NCI-H1092 treated with DMSO at 0.1 percent for 48 hours (cell line): ENCODE data around the gene ZBTB20.

Source experiments
- DNase-seq: peaks from one replicate; lab custom pipeline; 2025; lab: John Stamatoyannopoulos, UW

Gene ZBTB20

DNA sequence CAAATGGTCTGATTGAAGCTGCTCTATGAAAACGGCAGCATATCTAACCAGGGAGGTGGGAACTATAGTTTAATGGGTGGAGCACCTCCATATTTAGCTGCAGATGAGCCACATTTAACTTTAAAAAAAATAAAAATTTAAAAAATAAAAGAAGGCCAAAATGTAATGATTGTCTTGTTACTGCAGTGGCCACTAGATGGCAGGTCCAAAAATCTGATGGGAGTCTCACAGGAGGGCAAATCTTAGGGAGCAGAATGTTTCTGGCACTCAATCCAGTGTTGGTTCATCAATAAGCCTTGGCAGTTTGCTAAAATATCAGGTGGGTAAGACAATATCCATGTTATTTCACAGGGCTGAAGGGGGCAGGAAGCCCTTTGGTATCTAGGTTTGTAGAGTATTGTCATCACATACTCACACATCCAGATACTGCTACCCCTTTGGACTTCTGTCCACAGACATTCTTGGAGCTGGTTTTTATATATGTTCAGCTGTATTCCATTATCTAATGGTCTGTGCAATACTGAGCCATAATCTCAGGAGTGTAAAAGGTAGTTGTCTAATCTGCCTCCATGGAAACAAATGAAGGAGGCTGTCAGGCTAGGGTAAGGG, 619.9 kb downstream of the ZBTB20 start:
- DNase-seq: no peak

DNA sequence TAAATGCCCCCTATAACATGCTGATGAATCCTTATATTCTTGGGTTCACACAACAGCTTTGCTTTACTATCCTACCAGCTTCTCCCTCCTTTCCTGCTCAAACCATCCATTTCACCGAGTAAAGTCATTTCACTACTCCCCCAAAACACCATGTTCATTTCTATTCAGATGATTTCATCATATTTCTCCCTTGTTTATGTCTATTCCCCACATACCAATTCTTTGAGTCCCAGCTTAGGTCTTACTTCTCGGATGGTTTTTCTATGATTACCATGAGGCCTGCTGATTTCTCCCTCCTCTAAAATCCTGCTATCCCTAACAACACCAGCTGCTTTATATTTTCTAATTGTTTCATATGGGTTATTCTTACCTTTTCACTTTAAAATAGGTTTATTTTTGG, 621.8 kb downstream of the ZBTB20 start:
- no peak for DNase-seq

DNA sequence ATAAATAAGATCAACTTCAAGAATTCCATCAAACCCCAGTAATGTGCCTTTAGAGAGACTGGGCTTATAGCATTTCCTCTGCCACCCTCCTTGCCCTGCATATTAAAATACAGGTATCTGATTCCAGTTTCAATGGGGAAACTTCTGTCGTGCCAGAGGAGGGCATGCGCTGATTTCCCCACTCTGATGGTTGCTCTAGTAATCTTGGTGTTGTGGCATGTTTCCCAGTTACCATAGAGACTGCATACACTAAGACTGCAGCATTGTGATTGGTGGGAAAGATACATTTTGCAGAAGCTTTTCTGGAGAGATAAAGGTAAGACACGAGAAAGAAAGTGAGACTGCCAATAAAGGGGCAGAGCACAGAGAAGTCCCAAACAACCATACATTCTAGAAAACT, 627.7 kb downstream of the ZBTB20 start:
- no peak for DNase-seq

DNA sequence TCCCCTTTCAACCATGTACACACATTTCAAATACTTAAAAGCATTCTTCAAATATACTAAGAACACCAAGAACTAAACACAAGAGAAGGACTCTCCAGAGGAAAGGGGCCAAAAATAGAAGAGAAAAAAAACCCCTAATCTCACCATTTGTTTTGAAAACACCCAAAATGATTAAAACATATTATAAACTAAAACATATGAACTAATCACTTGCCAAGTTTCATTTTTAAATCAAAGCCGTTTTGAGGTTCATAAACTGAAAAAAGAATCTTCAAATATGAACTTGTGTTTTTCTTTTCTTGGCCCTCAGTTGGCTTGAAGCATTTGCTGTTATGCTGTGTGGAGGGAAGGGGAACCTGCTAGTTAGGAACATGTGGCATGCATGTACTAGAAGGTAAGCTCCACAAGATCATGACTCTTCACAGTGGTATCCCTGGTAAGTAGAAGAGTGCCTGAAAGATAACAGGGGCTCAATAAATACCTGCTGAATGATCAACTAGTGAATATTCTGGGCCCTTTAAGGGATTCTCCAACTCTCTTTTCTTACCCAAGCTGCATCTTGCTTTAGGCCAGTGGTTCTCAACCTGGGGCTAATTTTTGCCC, 628.8 kb downstream of the ZBTB20 start:
- DNase-seq: no peak

DNA sequence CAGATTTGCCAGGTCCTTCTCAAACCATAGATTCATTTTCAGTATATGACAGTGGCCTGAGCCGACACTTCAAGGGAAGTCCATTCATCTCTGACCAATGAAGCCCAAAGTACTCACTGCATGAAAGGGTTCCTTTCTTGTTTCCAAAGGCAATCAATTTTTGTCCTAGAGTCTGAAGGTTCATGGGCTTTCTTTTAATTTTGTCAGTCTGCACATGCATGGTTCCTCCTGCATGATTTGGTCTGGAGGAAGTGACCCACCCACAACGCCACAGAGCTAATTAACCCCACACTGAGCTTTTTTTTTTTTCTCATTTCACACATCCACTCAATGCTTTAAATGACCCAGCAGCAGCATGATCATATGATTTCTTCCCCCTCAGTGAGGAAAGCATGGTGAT, 636.9 kb downstream of the ZBTB20 start:
- DNase-seq: no peak

DNA sequence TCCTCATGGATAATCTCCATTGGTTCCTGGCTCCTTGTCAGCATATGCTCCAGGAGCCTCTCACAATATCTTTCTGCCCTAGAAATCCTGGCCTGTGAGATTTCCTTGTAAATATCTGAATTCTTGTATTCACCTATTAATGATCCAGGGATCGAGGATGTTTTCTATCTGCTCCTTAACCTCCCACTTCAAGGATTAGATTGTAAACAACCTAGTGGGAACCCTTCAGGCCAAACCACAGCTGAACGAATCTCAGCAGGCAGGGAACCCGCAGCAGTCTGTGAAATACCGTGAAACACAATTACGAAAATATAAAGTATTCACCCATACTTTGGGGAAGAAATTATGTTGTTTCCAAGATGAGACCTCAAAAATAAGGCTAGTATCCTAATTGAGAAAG, 637.3 kb downstream of the ZBTB20 start:
- no peak for DNase-seq

DNA sequence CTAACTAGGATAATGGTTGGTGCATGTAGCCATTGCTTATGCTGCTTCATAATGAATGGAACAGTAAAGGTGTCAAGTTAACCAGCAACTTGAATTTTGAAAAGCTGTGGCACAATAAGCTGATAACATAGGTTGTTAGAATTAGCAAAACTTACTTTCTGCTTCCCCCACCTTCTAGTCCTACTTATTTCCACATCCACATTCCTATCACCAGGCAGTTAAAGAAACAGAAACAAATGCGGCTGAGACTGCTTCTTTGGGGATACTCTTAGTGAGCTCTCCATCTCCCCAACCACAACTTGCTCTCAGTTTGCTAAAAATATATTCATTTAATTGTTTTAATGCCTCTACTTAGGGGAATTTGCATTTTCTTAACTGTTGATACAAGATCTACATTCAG, 638.1 kb downstream of the ZBTB20 start:
- DNase-seq: no peak

DNA sequence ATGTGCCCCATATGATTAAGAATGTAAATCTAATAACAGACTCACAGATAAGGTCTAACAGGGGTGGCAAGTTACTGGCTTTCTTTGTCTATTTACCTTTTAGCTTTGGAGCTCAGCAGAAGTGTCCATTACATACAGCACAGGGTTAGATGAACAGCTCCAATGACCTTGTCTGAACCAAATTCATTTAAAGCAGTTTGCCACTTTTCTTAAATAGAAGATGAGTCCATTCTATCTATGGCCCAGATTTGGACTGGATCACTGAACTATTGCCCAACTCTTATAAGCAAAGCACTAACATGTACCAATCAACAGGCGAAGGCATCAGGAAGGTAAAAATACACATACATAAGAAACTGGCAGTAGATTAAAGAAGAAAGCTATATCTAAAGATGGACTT, 638.9 kb downstream of the ZBTB20 start:
- DNase-seq: no peak

DNA sequence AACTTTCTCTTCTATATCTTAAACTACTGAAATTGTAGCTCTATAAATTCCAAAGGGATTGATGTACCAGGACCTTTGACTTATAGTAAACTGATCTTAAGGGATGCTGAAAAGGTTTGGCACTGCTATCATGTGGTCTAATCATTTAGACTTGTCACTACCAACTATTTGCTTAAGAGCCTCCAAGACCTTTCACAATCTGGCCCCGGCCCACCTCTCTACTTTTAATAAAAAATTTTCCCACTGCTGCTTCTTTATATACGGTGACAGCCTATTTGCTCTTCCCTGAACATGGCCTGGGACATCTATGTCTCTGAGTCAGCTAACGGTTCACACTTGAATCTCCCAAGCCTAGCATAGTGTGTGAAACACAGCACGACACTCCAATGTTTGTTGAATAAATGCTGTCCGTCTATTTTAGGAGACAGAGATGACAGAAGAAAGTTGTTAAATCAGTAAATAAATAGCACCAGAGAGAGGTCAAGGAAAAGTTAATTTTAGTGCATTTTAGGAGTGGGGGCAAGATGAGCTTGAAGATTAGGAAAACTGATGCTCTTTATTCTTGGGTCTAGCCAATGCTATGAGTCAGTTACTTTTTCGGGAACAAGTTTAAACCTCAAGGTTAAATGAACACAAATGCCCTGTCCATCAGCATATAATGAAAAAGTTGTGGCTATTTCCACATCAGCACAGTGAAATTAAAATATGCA, 640.3 kb downstream of the ZBTB20 start:
- no peak for DNase-seq

DNA sequence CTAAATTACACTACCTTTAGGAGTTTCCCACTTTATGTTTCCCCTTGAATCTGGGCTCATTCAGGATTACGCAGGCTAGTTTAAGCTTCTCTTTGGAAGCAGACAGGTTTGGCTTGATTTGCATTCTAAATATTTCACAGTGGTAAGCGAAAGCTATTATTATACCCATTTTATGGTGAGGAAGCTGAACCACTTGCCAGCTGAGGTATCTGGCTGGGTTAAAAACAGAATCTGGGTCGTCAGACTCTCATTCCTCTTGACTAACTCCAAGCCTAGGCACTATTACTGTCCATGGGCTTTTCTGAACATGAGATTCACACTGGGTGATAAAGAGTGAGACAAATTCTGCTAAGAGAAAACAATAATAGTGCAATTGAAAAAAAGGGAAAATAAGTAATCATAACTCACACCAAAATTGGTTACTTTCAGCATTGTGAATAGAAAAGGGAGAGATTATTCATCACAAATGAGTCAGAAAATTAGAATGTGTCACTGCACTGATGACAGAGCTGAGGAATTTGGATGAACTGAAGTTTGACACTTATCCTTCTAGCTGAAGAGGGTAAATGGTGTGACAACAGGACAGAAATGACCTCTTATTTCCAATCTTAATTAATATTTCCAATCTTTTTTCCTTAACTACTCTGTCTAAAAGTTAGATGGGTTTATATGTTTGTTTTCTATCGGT, 642.0 kb downstream of the ZBTB20 start:
- no peak for DNase-seq

DNA sequence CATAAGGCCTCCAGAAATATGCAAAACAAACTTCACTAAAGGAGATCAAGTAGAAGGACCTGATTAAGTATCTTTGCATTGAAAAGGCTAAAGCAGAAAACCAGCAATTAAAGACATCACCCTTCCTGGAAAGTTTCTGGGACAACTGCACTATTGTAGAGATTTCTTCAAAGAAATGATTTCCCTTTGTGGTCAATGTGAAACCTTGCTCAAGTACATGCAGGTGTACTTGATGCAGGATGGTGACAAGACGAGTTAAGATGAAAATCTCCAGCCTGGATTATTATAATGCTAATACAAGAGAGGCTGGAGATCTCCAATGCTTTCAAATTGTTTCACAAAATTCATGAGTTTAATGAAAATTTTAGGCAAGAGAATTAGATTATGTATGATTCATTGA, 644.9 kb downstream of the ZBTB20 start:
- no peak for DNase-seq

DNA sequence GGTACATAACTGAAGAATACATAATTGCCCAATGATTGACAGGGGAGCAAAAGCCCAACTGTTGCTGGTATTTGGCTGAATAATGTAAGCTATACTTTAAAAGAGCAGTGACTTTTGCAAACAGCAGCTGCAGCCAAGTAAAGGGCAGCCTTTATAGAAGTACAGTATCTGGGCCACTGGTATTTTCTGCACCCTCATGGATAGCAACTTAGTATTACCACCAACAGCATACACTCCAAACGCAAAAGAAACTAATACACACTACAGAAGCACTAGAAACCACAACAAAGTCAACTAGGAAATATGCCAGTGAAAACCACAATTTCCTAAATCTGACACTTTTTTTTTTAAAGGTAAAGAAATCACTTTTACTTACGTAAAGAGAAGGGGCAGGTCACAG, 647.1 kb downstream of the ZBTB20 start:
- no peak for DNase-seq

DNA sequence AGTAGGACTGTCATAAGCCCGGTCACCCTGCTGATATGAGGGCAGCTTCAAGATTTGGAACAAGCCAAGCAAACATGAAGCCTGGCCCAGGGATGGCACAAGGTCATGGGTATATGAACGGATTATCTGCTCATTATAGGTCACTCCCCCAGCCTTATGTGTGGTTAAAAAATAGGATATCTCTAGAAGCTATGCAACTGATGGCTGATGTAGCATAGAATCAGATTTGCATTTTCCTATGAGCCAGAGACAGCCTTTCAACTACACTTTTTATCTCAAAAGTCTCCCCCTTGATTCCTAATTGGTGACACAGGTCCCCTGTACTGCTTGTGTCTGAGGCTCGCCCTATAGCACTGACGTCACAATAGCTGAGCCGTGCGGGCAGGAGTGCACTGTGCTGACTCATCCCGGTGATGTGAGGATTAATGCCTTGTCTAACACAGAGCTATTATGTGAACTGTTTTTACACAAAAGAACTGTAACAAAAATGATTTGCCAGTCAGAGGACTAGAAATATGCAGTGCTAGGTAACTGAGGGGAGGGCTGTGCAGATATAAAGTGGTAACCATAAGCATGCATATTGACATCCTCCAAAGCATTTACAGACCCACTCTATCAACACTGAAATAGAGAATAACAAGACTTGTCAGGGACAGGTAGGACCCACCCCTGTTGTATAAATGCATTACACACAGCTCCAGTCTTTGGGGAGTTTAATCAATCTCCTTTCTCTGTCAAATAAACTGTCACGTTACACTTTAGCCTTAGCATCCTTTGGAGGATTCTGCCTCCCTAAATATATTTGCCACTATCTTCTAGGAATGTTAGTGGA, 648.3 kb downstream of the ZBTB20 start:
- no peak for DNase-seq

DNA sequence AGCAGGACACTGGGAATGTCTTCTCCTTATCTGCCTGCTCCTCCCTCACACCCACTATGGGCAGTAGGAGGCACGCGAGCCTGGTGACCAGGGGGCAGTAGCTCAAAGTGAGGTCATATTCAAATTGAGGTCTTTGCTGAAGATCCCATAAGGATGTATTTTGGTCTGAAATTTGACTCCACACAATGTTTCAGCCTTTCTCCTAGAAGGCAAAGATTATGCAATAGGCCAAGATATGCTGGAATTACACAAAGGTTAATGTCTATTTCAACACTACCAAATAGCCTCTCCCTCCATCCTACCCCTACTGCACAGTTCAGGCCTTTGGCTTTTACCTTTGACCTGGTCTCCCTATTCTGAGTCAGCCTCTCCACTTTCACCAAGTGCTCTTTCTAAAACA, 650.2 kb downstream of the ZBTB20 start:
- no peak for DNase-seq

DNA sequence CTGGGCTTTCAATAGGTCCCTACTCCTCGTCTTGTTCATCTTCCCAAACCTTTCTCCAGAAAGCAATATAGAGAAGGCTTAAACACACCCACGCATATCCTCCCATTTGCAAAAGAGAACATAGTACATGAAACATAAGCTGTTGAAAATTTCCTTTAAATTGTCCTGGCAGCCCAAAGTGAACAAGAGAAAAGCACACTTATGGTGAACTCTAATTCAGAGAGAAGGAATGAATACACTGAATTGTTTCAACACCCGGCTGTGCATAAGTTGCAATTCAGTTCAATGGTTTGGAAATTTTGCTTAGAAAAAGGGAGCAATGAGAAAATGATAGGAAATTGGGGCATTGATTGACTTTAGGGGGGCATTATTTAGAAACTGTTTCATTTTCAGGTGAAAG, 650.6 kb downstream of the ZBTB20 start:
- DNase-seq: no peak

DNA sequence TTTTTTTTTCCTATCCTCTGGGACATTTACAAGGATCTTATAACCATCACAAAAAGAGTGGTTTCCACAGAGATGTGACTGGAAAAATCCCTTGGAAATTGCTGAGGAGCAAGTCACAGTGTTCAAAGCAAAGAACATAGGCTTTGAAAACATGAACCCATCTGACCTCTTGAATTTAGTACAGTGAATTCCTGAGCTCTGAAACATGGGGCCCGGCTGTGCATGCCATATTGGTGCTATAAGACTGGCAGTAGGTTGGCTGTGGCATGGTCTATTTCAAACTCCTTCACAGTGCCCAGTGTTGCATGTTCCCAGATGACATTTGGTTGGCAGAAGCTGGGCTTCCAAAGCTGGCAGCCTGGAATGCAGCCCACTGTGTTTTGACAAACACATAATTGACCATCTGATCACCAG, 651.1 kb downstream of the ZBTB20 start:
- DNase-seq: no peak

DNA sequence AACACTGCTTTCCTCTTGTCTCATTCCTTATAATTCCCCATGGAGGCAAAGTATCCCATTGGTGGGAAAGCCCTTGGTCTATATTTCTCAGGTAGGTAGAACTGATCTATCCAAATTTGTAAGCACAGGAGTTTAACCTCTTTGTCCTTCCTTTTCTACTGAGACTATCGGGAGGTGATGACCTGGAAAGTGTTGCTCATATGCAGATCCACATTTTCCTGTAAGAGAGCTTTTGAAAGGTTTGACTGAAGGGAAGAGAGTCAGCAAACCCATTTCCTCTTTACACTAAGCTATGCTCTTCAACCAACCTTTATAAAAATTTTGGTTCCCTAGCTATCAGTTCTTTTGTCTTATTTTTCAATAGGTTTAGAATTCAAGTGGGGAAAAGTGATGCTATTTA, 652.6 kb downstream of the ZBTB20 start:
- DNase-seq: no peak

DNA sequence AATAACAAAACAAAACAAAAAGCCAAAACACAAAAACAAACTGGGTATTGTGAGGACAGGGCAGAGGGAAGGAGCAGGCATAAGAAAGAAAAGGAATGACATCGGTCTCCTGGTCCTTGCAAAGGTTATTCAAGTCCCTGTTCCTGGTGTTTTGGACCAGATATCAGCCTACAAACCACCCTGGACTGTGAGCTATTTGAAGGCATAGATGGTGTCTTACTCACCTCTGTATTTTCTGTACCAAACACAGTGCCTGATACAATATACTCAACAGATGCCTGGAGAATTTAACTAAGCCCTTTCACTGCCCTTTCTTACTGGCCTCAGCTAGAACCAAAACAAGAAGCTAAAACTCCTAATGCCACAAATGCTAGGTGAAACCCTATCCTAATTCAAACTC, 656.3 kb downstream of the ZBTB20 start:
- DNase-seq: no peak

DNA sequence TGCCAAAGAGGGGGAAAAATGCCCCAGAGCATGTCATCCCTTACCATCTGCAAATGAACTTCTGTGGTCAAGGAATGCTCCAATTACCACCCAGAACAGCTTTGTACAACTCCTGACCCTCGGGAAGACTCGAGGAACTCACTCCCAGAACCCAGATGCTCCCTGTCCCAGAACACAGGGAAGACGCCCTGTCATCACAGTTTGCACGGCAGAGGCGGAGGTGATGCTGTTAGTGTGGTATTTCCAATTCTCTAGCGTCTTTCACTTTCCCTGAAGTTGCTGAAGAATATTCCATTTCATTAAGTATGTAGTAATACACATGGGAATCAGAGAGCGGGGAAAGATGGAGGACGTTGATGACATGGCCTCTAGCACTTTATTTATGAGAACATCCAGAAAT, 659.6 kb downstream of the ZBTB20 start:
- DNase-seq: no peak

DNA sequence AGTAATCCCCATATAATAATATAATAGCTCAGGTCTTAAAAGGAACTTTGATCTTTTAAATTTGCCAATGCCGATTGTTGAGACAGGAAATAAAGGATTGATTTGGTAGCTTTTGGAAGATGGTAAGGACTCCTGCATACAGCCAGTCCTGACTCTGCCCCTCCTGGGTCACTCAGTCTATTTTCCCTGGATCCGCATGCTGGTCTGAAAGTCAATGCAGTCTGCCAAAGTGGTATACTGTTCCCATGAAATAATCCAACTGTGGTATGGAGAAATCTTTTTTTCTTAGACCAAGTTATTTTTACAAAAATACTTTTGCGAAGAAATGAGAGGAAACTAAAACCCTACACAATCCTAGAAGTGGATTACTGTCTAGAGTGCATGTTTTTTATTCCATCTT, 662.2 kb downstream of the ZBTB20 start:
- no peak for DNase-seq

DNA sequence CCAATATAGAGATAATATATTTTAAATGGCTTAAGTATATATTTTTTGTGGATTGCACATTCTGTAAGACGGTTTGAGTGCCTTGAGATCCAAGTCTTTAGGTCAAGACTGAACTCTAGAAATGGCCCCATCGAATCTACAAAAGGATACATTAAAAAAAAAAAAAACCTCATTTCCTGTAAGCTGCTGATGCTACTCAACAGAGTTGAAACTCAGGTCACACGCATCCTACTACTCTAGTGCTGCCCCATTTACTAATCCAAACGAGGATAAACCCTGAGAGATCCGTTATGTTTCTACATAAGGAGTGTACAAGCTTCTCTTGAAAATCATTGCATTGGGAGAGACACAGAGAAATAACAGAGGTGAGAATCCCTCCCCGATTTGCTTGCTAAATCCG, 666.0 kb downstream of the ZBTB20 start:
- no peak for DNase-seq

DNA sequence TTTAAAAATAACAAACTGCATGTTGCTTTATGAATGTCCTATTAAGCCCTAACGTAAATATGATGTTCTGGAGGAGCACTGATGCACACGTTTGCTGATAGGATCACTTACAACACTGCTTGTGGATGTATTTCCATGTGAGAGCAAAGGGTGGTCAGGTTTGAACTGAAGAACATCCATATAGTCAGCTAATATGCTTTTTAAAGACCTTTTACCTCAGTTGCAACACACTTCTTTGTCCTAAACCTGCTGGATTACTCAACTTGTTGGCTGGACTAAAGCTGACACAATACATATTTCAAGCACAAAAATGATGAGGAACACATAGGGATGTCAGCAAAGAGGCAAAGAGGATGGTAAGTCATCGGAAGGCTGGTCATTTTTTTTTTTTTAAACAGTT, 666.6 kb downstream of the ZBTB20 start:
- no peak for DNase-seq
